ENCODE data around the gene UTP4.
"Not testable (repeated sequence)": the region's sequence is repeated elsewhere in the genome, so short reads cannot be mapped to it uniquely, and the experiment has no call there.

The UTP4 gene

GRCh38 chr16:69110406-69110805 is 22.0 kb upstream of the UTP4 start:
- no peak for DNase-seq (ENCODE audit: low spot score)

GRCh38 chr16:69111216-69111875 is 21.1 kb upstream of the UTP4 start:
- DNase-seq (ENCODE audit: low spot score), result no peak

GRCh38 chr16:69111876-69112230 is 20.6 kb upstream of the UTP4 start:
- no peak for DNase-seq (ENCODE audit: low spot score)

GRCh38 chr16:69112285-69113129 is 19.9 kb upstream of the UTP4 start:
- no peak for DNase-seq (ENCODE audit: low spot score)

GRCh38 chr16:69113216-69113615 is 19.2 kb upstream of the UTP4 start:
- DNase-seq (ENCODE audit: low spot score), result no peak

GRCh38 chr16:69114346-69114975 is 18.0 kb upstream of the UTP4 start:
- DNase-seq (ENCODE audit: low spot score), result no peak

- no peak for DNase-seq (ENCODE audit: low spot score)
Measured at GRCh38 chr16:69114976-69115355, 17.5 kb upstream of the UTP4 start.

- no peak for DNase-seq (ENCODE audit: low spot score)
Measured at GRCh38 chr16:69115361-69115760, 17.1 kb upstream of the UTP4 start.

GRCh38 chr16:69115837-69116236 is 16.6 kb upstream of the UTP4 start:
- DNase-seq (ENCODE audit: low spot score), result no peak

GRCh38 chr16:69116256-69116875 is 16.1 kb upstream of the UTP4 start:
- no peak for DNase-seq (ENCODE audit: low spot score)

- DNase-seq (ENCODE audit: low spot score), result no peak
Measured at GRCh38 chr16:69116906-69117305, 15.5 kb upstream of the UTP4 start.

- DNase-seq (ENCODE audit: low spot score), result no peak
Measured at GRCh38 chr16:69118468-69118867, 14.0 kb upstream of the UTP4 start.

GRCh38 chr16:69118994-69119393 is 13.5 kb upstream of the UTP4 start:
- DNase-seq (ENCODE audit: low spot score), result no peak

GRCh38 chr16:69119536-69119935 is 12.9 kb upstream of the UTP4 start:
- no peak for DNase-seq (ENCODE audit: low spot score)

- DNase-seq (ENCODE audit: low spot score), result no peak
Measured at GRCh38 chr16:69120096-69120664, 12.3 kb upstream of the UTP4 start.

GRCh38 chr16:69123910-69124309 is 8.5 kb upstream of the UTP4 start:
- no peak for DNase-seq (ENCODE audit: low spot score)

- DNase-seq (ENCODE audit: low spot score), result not testable (repeated sequence)
Measured at GRCh38 chr16:69124406-69124805, 8.0 kb upstream of the UTP4 start.

GRCh38 chr16:69124961-69125360 is 7.5 kb upstream of the UTP4 start:
- DNase-seq (ENCODE audit: low spot score), result not testable (repeated sequence)

- no peak for DNase-seq (ENCODE audit: low spot score)
Measured at GRCh38 chr16:69126221-69126620, 6.2 kb upstream of the UTP4 start.

GRCh38 chr16:69126801-69127200 is 5.6 kb upstream of the UTP4 start:
- not testable (repeated sequence) for DNase-seq (ENCODE audit: low spot score)

GRCh38 chr16:69127966-69128510 is 4.4 kb upstream of the UTP4 start:
- DNase-seq (ENCODE audit: low spot score), result no peak

GRCh38 chr16:69130461-69130860 is 2.0 kb upstream of the UTP4 start:
- DNase-seq (ENCODE audit: low spot score), result no peak
